PC-9 (cell line): ENCODE data around the gene C4orf54.

Source experiments
- EZH2 ChIP-seq: fragments of 200-600 bp; sonication (generic); IDR thresholded peaks from 2 replicates; pipeline ENCODE4 v1.8.0; 2017; ENCODE audit warnings: antibody characterized with exemption, low read depth
- TF ChIP-seq, protein P1 (sequence below): fragments of 200-600 bp; sonication (generic); conservative IDR thresholded peaks from 2 replicates; pipeline ENCODE4 v1.6.1; 2017; ENCODE audit warnings: mixed run types, antibody characterized with exemption, mild to moderate bottlenecking, moderate library complexity

DNA sequence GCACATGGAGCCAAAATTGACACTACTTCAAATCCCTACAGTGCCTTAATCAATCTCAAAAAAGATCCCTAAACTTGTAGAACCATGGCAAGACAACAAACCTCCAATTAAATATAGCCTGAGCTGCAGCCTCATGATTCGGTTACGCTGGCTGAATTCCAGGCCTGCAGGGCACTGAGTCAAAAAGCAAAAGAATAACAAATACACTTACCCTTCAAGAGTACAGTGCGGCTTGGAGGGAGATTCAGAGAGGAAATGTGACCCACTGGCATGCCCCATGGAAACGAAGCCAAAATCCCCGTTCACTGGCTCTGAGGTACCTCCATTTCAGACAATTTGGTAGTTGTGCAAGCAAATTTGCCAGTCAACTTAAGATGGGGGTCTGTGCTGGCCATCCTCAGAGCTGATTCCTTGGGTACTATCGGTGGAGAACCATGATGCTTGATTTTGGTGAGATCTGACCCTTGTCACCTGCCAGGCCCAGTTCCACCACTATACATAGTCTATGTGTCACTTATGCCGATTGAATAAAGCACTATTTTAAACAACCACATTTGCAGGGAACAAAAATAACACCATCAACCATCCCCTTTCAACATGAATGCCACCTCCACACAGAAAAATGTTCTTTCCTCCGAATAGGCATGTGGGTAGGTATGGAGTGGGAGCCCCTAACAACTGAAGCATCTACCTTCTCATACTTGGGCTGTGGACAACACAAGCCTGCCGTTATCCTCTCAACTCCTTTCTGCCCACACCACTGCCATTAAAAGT is 2.1 kb downstream of the C4orf54 start:
- TF ChIP-seq, protein P1, sequence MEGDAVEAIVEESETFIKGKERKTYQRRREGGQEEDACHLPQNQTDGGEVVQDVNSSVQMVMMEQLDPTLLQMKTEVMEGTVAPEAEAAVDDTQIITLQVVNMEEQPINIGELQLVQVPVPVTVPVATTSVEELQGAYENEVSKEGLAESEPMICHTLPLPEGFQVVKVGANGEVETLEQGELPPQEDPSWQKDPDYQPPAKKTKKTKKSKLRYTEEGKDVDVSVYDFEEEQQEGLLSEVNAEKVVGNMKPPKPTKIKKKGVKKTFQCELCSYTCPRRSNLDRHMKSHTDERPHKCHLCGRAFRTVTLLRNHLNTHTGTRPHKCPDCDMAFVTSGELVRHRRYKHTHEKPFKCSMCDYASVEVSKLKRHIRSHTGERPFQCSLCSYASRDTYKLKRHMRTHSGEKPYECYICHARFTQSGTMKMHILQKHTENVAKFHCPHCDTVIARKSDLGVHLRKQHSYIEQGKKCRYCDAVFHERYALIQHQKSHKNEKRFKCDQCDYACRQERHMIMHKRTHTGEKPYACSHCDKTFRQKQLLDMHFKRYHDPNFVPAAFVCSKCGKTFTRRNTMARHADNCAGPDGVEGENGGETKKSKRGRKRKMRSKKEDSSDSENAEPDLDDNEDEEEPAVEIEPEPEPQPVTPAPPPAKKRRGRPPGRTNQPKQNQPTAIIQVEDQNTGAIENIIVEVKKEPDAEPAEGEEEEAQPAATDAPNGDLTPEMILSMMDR: no peak
- no peak for TF ChIP-seq EZH2
